CD4-positive, alpha-beta T cell treated with Interleukin-12 subunit alpha and Interleukin-12 subunit beta, for 1 hour (primary cell): ENCODE results near the gene TFAP2B.

Experiments
- DNase-seq: peaks from one replicate; pipeline ENCODE4 v3.0.0-alpha.2; 2020

TFAP2B gene

DNA sequence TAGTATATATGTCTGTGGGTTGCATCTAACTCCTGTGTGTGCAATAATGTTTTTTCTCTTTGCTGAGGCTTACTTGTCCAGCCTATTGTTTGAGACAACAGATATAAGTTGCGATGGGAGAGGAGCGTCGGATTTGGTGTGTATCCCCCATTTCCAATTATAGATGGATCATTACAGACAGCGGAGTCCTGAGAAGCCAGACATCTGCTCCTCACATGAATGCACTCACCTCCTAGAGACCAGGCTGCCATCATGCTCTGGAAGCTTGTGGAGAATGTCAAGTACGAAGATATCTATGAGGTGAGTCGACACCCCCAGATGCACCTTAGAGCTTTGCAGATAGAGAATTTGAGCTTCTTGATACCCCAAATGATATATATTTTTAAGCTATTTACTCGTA lies at the start of gene TFAP2B:
TFAP2B (plus strand) TSS at position 199 of the 400 bp plus-strand sequence; CDS start at position 220, 21 bp downstream.
- no peak for DNase-seq

DNA sequence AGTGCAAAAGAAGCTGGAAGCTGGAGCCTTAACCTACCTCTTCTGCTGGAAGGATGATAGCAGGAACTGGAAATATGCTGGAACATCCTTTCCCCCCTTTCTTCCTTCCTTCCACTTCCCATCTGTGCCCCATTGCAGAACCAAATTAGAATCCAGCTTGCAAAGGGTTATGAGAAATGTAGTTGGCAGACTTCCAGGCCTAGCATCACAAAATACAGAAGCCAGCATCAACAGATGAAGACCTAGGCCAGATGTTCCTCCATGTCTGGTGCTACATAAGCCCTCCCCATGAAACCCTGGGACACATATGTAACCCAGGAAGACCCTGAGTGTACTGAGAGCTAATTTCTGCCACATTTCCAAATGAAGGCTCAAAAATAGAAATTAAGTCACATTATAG lies 40.0 kb upstream of the TFAP2B start:
- DNase-seq: no peak

DNA sequence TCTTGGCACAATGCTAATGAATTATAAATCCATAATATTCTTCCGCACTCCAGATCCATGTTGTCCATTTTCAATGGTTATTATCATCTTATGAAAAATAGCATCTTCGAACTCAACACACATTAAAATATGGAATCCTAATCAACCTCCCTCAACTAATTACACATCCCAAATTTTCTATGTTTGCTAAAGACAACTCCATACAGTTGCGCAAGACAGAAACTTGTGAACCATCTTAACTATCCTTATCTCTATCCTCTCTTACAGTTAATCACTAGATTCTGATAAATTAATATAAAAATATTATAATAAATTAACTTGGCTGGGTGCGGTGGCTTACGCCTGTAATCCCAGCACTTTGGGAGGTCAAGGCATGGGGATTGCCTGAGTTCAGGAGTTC lies 38.3 kb upstream of the TFAP2B start:
- DNase-seq: no peak

DNA sequence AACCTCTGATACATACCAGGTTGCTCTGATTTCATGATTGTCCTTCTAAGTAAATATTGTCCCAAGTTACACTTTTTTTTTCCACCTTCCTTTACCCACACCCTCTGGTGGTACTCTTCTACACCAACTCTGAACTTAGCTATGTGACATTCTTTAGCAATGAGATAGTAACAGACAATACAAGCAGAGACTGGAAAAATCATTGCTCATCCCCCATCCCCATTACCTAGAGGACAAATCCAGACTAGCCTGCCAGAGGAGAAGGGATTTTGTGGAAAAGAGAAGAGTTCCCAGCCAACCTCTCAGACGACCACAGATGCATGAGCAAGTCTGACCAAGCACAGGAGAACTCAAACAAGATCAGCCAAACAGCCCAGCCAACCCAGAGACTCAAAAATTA lies 32.8 kb upstream of the TFAP2B start:
- DNase-seq: no peak

DNA sequence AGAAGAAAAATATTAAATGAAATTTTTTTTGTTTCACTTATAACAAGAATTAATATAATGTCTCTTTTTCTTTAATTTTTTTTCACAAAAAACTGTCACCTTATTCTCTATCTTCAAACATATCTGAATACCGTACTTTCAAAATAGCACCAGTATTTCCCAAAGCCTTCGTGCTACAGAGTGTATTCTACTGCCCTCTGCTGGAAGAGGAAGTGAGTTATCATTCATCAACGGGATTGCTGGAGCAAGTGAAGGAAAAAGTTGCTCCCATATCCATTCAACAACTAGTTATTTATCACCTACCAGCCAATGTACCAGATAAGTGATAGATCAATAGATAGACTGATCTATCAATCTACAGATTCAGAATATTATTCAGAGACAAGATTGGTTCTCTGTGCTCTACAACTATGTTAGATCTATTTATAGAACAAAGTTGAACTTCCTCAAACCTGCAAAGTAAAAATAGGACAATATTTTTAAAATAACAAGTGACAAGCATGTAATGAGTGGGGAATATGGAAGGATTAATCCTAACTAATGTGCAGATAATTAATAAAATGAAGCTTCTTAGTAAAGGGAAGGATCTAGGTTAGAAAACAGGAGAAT lies 26.7 kb upstream of the TFAP2B start:
- peak; percentile 3 for DNase-seq

DNA sequence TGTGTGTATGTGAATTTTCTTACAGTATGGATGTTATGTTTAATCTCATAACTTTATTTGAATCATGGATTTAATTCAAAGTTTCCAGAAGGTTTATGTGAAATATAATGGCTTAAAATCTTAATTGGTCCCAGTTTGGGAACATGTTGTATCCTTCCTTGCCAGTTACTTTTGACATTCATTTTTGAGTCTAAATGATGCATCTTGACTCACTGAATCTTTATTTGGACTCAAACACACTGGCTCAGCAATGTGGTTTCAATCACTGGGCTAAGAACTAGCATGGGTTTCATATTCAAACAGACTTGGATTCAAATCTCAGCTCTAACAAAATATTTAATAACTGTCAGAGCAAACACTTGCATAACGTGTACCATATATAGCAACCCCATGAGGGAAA lies 25.9 kb upstream of the TFAP2B start:
- no peak for DNase-seq

DNA sequence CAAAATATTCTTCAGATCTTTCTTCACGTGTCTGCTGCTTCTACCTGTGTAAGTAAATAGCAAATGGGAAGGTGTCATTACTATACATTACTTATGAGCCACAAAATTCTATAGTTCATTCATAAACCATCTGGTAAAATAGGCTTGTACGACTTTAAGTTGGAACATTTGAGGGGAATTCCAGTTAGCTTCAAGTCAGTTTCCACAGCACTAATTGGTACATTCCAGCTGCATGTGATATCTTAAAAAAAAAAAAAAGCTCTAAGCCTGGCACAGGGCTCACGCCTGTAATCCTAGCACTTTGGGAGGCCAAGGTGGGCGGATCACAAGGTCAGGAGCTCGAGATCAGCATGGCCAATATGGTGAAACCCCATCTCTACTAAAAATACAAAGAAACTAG lies 23.1 kb upstream of the TFAP2B start:
- DNase-seq: no peak

DNA sequence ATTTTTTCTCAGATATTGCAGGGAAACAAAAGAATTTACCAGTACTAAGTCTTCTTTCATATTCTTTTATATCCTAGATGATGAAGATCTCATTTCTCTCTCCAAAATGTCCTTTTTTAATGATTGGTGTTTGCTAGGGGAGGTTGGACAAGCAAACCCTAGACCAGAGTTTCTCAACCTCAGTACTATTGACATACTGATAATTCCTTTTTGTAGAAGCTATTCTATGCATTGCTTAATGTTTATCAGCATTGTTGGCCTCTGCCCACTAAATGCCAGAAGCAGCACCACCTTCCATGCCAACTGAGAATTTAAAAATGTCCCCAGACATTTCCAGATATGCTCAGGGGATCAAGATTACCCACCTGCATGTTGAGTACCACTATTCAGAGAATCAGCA lies 14.4 kb upstream of the TFAP2B start:
- DNase-seq: no peak

DNA sequence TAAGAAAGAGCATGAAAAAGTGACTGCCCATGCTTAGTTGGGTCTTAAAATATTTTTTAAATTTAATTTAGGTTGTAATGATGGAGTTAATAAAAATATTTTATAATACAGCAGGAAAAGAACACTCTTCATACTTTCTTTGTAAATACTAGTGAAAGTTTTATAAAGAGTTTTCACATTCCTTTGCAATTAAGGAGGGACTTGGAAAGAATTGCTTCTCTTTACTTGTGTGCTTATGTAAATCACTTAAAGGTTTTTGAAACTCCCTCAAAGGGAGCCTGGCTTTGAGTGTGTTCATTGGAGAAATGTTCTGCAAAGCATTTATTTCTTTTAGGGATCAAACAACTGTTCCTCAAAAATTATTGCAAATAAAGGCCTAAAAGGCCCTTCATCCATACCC lies 11.6 kb upstream of the TFAP2B start:
- no peak for DNase-seq

DNA sequence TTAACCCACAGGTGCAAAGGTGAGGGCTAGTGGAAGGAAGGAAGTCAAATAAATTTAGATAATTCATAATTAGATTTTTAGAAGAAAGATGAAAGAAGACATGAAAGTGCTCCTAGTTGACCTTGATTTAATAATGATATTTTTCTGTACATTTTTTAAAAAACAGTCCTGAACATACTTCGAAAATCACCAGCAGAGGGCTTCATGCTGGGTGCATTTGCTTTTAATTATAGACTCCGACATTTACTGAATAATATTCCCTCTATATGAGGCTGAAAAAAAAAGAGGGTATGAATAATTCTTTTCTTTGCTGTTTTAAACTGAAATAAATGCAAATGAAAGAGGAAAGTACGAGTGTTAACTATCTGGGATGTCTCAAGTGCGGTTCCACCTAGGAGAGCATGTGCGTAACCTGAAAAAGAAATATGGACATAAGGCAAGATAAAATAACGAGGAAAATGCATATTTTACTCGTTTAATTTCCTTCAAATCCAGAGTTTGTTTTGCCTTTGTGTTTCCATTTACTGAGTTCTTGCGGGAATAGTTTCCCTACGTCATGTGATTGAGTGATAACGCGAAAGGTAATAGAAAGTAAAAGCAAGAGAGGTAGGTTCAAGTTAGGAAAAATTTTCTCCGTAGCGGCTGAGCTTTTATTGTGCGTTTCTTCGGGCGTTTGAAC lies 3.1 kb upstream of the TFAP2B start:
- DNase-seq: no peak

DNA sequence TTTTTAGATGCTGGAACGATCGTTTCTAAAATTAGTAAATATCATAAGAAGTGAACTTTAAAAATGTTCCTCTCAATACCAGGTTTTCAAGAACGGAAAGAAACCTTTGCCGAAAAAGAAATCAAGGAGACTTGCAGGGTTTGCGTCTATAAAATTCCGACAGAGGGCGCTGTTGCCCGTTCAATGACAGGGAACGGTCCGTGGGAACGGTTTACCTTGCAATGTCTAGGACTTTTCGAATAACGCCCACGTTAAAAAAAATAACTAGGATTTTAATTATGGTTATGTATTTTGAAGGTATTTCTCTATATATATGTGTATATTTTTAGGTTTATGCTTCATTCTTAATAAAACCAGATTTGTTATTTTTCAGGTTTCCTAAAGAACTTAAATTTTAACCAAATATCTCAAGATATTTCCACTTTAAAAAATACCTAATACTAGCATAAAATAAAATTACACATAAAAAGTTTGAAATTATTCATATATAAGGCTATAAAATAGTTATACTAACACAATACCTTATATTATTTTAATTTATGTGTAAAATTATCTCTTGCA lies 2.5 kb upstream of the TFAP2B start:
- peak; percentile 52 for DNase-seq

DNA sequence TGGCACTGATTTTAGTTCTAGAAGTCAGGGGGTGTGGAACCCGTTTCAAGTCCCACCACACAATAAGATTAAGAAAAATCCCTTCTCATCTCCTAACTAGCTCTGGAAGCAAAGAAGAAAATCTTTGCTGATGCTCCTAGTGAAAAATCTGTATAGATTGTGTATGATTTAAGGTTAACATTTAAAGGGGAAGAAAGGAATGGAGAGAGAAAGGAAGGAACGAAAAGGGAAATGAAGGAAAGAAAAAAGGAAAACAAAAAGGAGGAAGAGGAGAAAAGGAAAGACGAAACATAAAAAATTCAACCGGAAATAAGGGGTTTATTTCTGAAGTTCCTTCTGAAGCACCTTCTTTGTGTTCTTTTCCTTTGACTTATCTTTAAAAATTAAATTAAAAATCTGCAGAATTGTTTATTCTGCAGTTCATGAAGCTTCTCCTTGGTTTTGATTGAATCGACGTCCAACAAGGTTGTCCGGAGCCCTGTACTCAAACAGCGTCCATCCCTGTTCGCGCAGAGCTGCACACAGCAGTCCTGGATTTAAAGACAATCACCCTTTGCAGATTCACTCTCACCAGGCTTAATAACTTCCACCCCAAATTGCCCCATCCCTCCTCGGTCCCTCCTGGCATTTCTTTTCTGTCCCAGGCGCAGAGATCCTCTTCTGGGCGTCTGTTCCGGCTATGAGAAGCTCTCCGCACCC lies 1.6 kb upstream of the TFAP2B start:
- DNase-seq: no peak

DNA sequence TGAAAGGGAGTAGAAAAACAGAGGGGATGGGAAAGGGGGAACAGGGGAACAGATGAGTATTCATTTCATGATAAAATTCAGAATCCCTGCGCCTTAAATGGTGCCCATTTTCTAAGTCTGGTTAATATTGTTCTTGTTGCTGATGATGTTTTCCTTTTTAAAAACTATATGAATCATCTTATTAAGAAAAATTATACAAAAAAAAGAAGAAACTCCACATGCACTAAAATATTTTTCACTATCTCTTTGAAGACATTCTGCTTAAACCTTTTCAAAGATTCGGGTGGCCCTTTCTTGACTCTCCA lies 1.1 kb upstream of the TFAP2B start:
- no peak for DNase-seq

DNA sequence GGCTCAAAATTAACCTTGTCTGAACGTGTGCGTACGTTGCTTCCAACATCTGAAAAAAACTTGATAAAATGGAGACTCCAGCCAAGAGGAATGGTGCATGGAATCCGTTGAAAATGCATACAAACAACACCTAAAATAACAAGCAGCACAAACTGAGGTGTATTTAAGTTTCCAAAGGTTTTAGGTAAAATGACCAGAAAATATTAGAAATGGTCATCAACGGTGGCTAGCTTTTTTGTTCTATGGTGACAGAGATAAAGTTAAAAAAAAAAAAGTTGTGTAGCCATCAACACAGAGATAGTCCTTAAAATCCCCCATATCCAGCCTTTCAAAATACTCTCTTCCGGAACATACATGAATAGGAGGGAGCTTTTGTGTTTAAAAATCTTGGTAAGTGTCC lies 651 bp upstream of the TFAP2B start:
- DNase-seq: no peak

DNA sequence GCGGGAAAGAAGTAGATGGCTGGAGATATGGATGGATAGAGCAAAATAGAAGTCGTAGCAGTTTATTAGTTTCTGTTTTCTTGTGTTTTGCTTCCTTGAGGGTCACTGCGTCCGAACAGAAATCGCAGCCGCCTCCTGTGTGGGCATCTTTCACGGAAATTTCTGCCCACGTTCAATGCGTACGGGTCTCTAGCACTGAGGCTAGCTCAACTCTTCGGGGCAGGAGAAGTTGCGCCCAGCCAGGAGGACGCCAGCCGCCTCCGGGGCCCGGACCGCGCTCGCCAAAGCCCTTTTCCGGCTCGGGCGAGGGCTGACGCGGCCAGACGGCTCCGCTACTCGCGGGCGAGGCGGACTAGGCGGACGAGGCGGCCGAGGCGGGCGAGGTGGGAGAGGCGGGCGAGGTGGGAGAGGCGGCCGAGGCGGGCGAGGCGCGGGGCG lies 814 bp downstream of the TFAP2B start:
- DNase-seq: no peak

DNA sequence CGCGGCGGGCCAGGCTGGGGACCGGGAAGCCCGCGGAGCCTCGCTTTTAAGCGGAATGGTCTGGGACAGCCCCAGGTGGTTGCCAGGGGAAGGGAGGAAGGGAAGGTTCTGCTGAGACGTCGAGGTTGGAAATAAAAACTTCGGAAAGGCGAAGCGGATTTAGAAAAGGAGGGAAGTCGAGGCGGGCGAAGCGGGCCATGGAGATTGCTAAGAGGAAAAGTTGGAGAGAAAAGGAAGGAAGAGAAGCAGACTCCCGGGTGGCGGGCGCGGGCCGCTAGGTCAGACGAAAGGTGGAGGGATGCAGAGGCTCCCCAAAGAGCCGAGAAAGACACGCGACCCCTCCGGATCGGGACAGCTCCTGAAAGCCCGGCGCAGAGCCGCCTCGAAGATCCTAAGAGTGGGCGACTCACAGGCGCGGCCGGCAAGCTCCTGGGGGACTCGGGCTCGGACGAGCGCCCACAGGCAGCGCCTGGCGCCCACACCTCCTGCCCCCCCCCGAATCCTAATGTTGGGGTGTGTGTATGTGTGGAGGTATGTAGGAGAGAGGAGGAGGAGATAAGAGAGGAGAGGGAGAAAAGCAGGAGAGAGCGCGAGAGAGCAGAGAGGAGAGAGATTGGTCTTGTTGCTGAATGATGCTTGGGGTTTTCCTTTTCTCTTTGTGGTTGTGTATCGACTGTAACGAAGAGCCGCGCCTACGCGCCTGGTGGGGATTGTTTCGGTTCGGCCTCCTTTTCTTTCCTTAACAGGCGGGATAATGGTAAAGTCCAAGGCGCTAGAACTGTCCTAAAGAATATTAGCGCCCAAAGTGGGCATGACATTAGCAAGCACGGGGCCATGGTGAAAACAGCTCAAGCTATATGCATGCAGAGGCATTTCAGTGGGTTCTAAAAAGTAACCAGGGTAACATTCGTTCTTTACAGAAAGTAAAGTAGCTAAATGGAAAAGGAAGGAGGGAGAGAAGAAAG lies 1.5 kb downstream of the TFAP2B start:
- no peak for DNase-seq

DNA sequence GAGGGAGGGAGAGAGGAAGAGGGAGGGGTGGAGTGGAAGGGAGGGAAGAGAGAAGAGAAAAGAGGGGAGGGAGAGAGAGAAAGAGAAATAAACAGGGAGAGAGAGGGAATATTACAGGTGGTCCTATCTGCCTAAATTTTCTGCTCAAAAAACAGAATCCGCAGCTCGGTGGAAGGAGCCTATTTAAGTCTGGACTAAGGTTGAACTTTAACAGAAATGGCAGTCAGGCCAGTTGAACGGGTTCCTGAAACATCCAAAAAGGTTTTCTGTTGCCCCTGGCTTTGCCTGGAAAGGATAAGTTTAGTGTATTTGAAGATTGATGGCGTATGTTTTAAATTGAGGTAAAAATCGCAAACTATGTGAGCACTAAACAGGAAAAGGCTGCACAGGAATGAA lies 2.2 kb downstream of the TFAP2B start:
- no peak for DNase-seq

DNA sequence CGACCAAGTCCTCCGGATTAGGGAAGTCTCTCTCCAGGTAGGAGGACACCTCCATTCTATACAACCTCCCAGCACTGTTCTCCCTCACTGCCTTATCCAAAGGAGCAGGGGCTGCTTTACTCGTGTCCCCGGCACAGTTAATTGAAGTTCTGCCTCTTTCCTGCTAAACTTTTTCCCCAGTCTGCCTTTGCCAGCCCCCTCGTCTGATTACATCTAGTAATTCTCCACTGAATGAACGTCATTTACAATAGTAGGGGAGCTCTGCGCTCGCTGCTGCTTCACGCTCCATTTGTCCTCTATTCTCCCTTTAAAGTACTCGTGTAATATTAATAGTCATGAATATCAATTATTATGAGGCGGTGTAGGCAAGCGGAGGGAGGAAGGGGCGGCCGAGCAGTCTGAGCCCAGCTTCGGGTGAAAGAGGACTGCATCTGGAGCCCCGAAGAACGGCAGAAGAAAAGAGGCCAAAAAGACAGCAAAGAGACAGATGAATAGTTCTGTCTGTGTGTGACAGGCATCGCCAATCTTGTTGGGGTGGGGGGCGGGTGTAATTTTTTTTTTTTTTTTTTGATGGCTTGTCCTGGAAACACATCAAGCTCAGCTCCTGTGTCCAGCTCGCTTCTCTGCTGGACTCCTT lies 2.9 kb downstream of the TFAP2B start:
- no peak for DNase-seq

DNA sequence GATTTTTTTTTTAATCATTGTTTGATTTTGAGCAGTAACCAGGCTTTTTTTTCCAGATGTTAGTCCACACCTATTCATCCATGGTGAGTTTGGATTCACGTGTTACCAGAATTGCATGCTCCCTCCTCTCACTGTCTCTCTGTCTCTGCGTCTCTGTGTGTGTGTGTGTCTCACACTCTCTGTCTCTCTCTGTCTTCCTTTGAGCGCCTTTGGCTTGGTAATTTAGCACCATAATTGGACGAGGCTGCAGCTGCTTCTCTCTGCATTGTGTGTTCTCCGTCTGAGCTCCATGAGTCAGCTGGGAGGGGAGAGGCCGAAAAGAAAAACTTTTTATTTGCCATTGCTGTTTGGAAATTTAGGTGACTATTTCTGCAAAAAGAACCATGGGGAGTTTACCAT lies 3.4 kb downstream of the TFAP2B start:
- no peak for DNase-seq

DNA sequence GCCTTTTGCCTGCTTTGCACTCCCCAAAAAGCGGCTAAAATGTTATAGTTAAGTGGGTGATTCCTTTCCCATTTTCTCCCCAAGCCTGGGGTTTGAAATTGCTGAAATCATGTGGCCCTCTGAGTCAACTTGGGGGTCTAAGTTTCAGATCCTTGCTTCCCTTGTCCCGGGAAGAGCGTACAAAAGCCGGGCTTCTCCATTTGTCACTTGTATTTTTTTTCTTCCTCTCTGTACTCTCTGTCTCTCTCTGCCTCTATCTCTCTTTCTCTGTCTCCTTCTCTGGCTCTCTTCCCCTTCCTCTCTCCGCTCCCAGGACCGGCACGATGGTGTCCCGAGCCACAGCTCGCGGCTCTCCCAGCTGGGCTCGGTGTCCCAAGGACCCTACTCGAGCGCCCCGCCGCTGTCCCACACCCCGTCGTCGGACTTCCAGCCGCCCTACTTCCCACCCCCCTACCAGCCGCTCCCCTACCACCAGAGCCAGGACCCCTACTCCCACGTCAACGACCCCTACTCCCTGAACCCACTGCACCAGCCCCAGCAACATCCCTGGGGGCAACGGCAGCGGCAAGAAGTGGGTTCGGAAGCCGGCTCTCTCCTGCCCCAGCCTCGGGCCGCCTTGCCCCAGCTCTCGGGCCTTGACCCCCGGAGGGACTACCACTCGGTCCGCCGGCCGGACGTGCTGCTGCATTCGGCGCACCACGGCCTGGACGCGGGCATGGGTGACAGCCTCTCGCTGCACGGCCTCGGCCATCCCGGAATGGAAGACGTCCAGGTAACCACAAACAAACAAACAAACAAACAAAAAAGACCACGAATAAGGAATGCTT lies 4.6 kb downstream of the TFAP2B start:
- DNase-seq: no peak

DNA sequence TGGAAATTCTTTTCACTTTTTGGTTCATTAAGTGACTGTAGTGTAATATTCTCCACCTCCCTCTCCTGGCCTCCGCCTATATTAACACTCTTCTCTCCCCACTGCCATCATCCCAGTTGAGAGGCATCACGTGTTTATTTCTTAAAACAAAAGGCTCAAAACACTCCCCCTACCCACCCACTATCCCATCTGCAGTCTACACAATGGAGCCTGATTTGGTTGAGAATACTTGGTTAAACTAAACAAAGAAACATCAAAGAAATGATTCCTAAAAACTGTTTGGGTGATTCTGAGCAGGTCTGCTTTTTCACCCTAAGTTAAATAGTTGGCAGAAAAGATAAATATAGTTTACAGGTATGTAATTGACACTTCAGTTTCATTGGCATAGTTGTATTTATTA lies 5.9 kb downstream of the TFAP2B start:
- no peak for DNase-seq
